HCT116 (cell line): ENCODE results near the gene CPEB1.

Experiments
- ATF3 ChIP-seq: IDR thresholded peaks from 2 replicates; pipeline ENCODE4 v1.6.1; 2012
- CEBPB ChIP-seq: IDR thresholded peaks from 2 replicates; pipeline ENCODE4 v1.6.1; 2012; ENCODE audit warnings: low read depth
- EZH2 ChIP-seq: fragments of 200-600 bp; sonication (generic); IDR thresholded peaks from 2 replicates; pipeline ENCODE4 v1.6.1; 2017; ENCODE audit warnings: antibody characterized with exemption, mixed run types
- EZH2phosphoT487 ChIP-seq: fragments of 200-600 bp; IDR thresholded peaks from 2 replicates; pipeline ENCODE4 v1.6.1; 2018; ENCODE audit warnings: antibody characterized with exemption, borderline replicate concordance
- JUND ChIP-seq: IDR thresholded peaks from 2 replicates; pipeline ENCODE4 v1.6.1; 2012
- POLR2AphosphoS5 ChIP-seq: IDR thresholded peaks from 2 replicates; pipeline ENCODE4 v1.6.1; 2011; ENCODE audit warnings: mild to moderate bottlenecking, low read depth, low read length, moderate library complexity
- SIN3A ChIP-seq: IDR thresholded peaks from 2 replicates; pipeline ENCODE4 v1.6.1; 2012; ENCODE audit warnings: low read depth
- SP1 ChIP-seq: IDR thresholded peaks from 2 replicates; pipeline ENCODE4 v1.6.1; 2012; ENCODE audit warnings: low read depth
- ZFX ChIP-seq: fragments of 450-650 bp; IDR thresholded peaks from 2 replicates; pipeline ENCODE4 v1.6.1; 2017
- TF ChIP-seq, protein P1 (sequence below), 3 experiments: fragments of 200-600 bp in 1 of 3; sonication (generic) in 1 of 3; IDR thresholded peaks in 2 of 3; conservative IDR thresholded peaks in 1 of 3; 2 replicates each; pipeline ENCODE4 v1.5.1; 2012 to 2017; ENCODE audit warnings: low read depth in 2 of 3, low read length in 2 of 3, antibody characterized with exemption in 1 of 3, borderline replicate concordance in 1 of 3, control low read depth in 1 of 3, mild to moderate bottlenecking in 1 of 3, mixed read lengths in 1 of 3, mixed run types in 1 of 3, moderate library complexity in 1 of 3; ENCODE audit not compliant: insufficient read depth in 1 of 3

DNA sequence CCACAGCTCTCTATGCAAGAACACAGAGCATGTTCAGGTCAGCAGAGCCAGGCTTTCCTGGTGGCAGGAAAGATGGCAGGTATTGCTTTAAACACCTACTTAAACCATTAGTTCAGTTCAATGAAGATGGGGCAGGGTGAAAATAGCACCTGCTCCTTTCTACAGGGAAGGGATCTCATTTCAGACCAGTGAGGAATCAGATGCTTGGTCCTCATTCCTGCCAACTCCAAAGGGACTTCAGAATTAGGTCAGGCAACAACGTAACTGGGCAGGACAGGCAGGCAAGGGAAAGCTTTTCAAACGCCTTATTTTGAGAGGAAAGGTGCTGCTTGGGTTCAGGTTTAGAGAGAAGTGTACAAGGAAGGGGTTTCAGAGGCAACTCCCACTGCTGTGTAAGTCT, 94.3 kb downstream of the CPEB1 start:
- TF ChIP-seq, protein P1, sequence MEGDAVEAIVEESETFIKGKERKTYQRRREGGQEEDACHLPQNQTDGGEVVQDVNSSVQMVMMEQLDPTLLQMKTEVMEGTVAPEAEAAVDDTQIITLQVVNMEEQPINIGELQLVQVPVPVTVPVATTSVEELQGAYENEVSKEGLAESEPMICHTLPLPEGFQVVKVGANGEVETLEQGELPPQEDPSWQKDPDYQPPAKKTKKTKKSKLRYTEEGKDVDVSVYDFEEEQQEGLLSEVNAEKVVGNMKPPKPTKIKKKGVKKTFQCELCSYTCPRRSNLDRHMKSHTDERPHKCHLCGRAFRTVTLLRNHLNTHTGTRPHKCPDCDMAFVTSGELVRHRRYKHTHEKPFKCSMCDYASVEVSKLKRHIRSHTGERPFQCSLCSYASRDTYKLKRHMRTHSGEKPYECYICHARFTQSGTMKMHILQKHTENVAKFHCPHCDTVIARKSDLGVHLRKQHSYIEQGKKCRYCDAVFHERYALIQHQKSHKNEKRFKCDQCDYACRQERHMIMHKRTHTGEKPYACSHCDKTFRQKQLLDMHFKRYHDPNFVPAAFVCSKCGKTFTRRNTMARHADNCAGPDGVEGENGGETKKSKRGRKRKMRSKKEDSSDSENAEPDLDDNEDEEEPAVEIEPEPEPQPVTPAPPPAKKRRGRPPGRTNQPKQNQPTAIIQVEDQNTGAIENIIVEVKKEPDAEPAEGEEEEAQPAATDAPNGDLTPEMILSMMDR (IDR thresholded peaks at IDR 0.05 in 2 of 3, conservative IDR thresholded peaks at IDR 0.05 in 1 of 3; ENCODE audit: borderline replicate concordance in 1 of 3, insufficient read depth in 1 of 3, low read depth in 2 of 3, low read length in 2 of 3): no peak
- TF ChIP-seq SP1: no peak
- TF ChIP-seq SIN3A: no peak
- TF ChIP-seq POLR2AphosphoS5: no peak
- no peak for TF ChIP-seq ATF3
- no peak for TF ChIP-seq JUND
- no peak for TF ChIP-seq EZH2phosphoT487
- TF ChIP-seq ZFX: no peak
- TF ChIP-seq EZH2: no peak
- TF ChIP-seq CEBPB: no peak
